GM12875 (cell line): Measurements from ENCODE around the gene SIRT5.

Experiments used
- H3K4me3 ChIP-seq: one replicate; pipeline ENCODE4 v1.5.1; 2011; ENCODE audit warnings: low read depth, low read length, control low read depth
- CTCF ChIP-seq: IDR thresholded peaks from 2 replicates; pipeline ENCODE4 v1.5.1; 2011; ENCODE audit warnings: low read depth, mild to moderate bottlenecking, control low read depth, inconsistent platforms, low read length, moderate library complexity, borderline replicate concordance; ENCODE audit not compliant: insufficient read depth

Gene SIRT5

DNA sequence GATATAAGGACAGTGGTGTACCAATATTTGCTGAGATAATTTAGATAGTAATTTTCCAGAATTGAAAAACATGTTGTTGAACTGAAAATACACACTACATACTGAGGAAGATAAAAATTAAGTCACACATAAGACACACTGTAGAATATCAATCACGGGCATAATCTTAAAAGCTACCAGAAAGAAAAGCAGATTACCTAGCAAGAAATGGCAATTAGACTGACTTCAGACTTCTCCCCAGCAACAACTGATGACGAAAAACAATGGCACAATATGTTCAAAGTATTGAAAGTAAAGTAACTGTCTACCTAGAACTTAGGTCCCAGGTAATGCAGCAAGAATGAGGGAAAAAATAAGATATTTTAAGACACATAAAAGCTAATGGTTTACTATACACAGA is 87.2 kb downstream of the SIRT5 start:
- H3K4me3 ChIP-seq = no peak overlapping the region

GRCh38 chr6:13662651-13663334 is 88.4 kb downstream of the SIRT5 start:
- no peak for TF ChIP-seq CTCF
- H3K4me3 ChIP-seq = no peak overlapping the region

More for the DNA sequence above, 87.2 kb downstream of the SIRT5 start:
- TF ChIP-seq CTCF = no peak

GRCh38 chr6:13663986-13664385 is 89.6 kb downstream of the SIRT5 start:
- no peak for TF ChIP-seq CTCF
- H3K4me3 ChIP-seq = no peak overlapping the region
